Measurements from ENCODE around the gene ATP11C. TPM values are rescaled to one million over a fixed set of nuclear protein-coding genes. Genes with fewer than 3 reads are reported as not detected.

ATP11C gene
- total RNA-seq, 4 donors from 2014 or later = 3.6 to 8.6 (median 7.0) TPM

- no peak for ATAC-seq
- in situ Hi-C loops (cut with MboI; ENCODE audit: low sequenced_read_pairs in 4 of 4) = no loop called here
Measured at GRCh38 chrX:139784807-139785206, 148.0 kb downstream of the ATP11C start.

GRCh38 chrX:139783959-139784358, 148.9 kb downstream of the ATP11C start:
- H3K4me3 ChIP-seq = no peak overlapping the region
- TF ChIP-seq CTCF (IDR thresholded peaks at IDR 0.05 in 4 of 5, conservative IDR thresholded peaks at IDR 0.05 in 1 of 5) (no peak), POLR2A (IDR thresholded peaks at IDR 0.05) (no peak)
- no peak overlapping the region for H3K27ac ChIP-seq
- H3K36me3 ChIP-seq = no peaks in the 10 kb centered on the region
- intact Hi-C loops (cut with DNase I; ENCODE audit: low total_unique reads) = no loop called here
- H3K27me3 ChIP-seq = no peaks in the 10 kb centered on the region
- no peaks in the 10 kb centered on the region for H3K9me3 ChIP-seq
- in situ Hi-C loops (cut with MboI; ENCODE audit: low sequenced_read_pairs in 4 of 4) = no loop called here
- H3K4me1 ChIP-seq = no peaks in the 10 kb centered on the region
- DNase-seq (no peak), ATAC-seq (no peak)

More at GRCh38 chrX:139784807-139785206, 148.0 kb downstream of the ATP11C start:
- no peaks in the 10 kb centered on the region for H3K36me3 ChIP-seq
- no peak for TF ChIP-seq CTCF (IDR thresholded peaks at IDR 0.05 in 4 of 5, conservative IDR thresholded peaks at IDR 0.05 in 1 of 5)
- no peak for TF ChIP-seq POLR2A (IDR thresholded peaks at IDR 0.05)
- no peaks in the 10 kb centered on the region for H3K27me3 ChIP-seq
- H3K27ac ChIP-seq = no peak overlapping the region
- no peaks in the 10 kb centered on the region for H3K4me1 ChIP-seq
- no peaks in the 10 kb centered on the region for H3K9me3 ChIP-seq
- H3K4me3 ChIP-seq = no peak overlapping the region
- no peak for DNase-seq
- intact Hi-C loops (cut with DNase I; ENCODE audit: low total_unique reads) = no loop called here

GRCh38 chrX:139783030-139783429, 149.8 kb downstream of the ATP11C start:
- in situ Hi-C loops (cut with MboI; ENCODE audit: low sequenced_read_pairs in 4 of 4) (no loop called here), intact Hi-C loops (cut with DNase I; ENCODE audit: low total_unique reads) (no loop called here)
- H3K9me3 ChIP-seq = no peaks in the 10 kb centered on the region
- ATAC-seq (no peak), DNase-seq (no peak)
- H3K4me1 ChIP-seq = no peaks in the 10 kb centered on the region
- no peak for TF ChIP-seq CTCF (IDR thresholded peaks at IDR 0.05 in 4 of 5, conservative IDR thresholded peaks at IDR 0.05 in 1 of 5)
- no peak for TF ChIP-seq POLR2A (IDR thresholded peaks at IDR 0.05)
- no peaks in the 10 kb centered on the region for H3K27me3 ChIP-seq
- H3K4me3 ChIP-seq = no peak overlapping the region
- H3K27ac ChIP-seq = no peak overlapping the region
- H3K36me3 ChIP-seq = no peaks in the 10 kb centered on the region

GRCh38 chrX:139776599-139776998, 156.3 kb downstream of the ATP11C start:
- no peak overlapping the region for H3K4me3 ChIP-seq
- intact Hi-C loops (cut with DNase I; ENCODE audit: low total_unique reads) (no loop called here), in situ Hi-C loops (cut with MboI; ENCODE audit: low sequenced_read_pairs in 4 of 4) (no loop called here)
- no peaks in the 10 kb centered on the region for H3K36me3 ChIP-seq
- no peak for DNase-seq
- no peak for ATAC-seq
- no peak overlapping the region for H3K27ac ChIP-seq
- H3K27me3 ChIP-seq = no peaks in the 10 kb centered on the region
- H3K9me3 ChIP-seq = no peaks in the 10 kb centered on the region
- H3K4me1 ChIP-seq = no peaks in the 10 kb centered on the region
- TF ChIP-seq CTCF (IDR thresholded peaks at IDR 0.05 in 4 of 5, conservative IDR thresholded peaks at IDR 0.05 in 1 of 5) (no peak), POLR2A (IDR thresholded peaks at IDR 0.05) (no peak)

GRCh38 chrX:139770366-139770765, 162.5 kb downstream of the ATP11C start:
- Histone ChIP-seq H3K27ac (no peak overlapping the region), H3K9me3 (no peaks in the 10 kb centered on the region), H3K36me3 (no peaks in the 10 kb centered on the region), H3K4me1 (no peaks in the 10 kb centered on the region), H3K27me3 (no peaks in the 10 kb centered on the region), H3K4me3 (no peak overlapping the region)
- DNase-seq = no peak
- in situ Hi-C loops (cut with MboI; ENCODE audit: low sequenced_read_pairs in 4 of 4) (no loop called here), intact Hi-C loops (cut with DNase I; ENCODE audit: low total_unique reads) (no loop called here)
- TF ChIP-seq CTCF (IDR thresholded peaks at IDR 0.05 in 4 of 5, conservative IDR thresholded peaks at IDR 0.05 in 1 of 5) (no peak), POLR2A (IDR thresholded peaks at IDR 0.05) (no peak)
- ATAC-seq = no peak
